Kidney (tissue), 14 donors: Measurements from ENCODE around the gene FAM83F. TPM values are rescaled to one million over a fixed set of nuclear protein-coding genes. Genes with fewer than 3 reads are reported as not detected.

Experiments
- DNase-seq, 5 donors: peaks; one replicate each; pipeline ENCODE4 v3.0.0-alpha.2; 2013 to 2020
- FAIRE-seq: peaks from 2 replicates; lab custom pipeline; 2012; peaks lifted over from hg19 to GRCh38; lab: Jason Lieb, UNC
- H3K27ac ChIP-seq, 2 donors: one replicate each; pipeline ENCODE4 v1.7.0; 2013; ENCODE audit warnings: low read depth in 2 of 2, low read length in 2 of 2, inconsistent platforms in 1 of 2
- H3K27me3 ChIP-seq: one replicate; pipeline ENCODE4 v1.7.1; 2013; ENCODE audit warnings: low read length, inconsistent platforms; ENCODE audit not compliant: control insufficient read depth, insufficient read depth
- H3K36me3 ChIP-seq, 3 donors: one replicate each; pipeline versions ENCODE4 v1.7.0 to v1.7.1; 2013; ENCODE audit warnings: low read length in 3 of 3, control low read depth in 1 of 3, inconsistent platforms in 1 of 3; ENCODE audit not compliant: insufficient read depth in 3 of 3, control insufficient read depth in 2 of 3
- H3K4me1 ChIP-seq, 3 donors: one replicate each; pipeline versions ENCODE4 v1.7.0 to v1.7.1; 2013; ENCODE audit warnings: low read length in 3 of 3, inconsistent platforms in 1 of 3, low read depth in 1 of 3; ENCODE audit not compliant: control insufficient read depth in 2 of 3, insufficient read depth in 2 of 3
- H3K4me3 ChIP-seq, 3 donors: one replicate each; pipeline versions ENCODE4 v1.7.0 to v1.8.1; 2013; ENCODE audit warnings: low read length in 3 of 3, control low read depth in 1 of 3, inconsistent platforms in 1 of 3
- H3K9ac ChIP-seq, 3 donors: one replicate each; pipeline versions ENCODE4 v1.7.0 to v1.7.1; 2013; ENCODE audit warnings: low read length in 3 of 3, control low read depth in 1 of 3, inconsistent platforms in 1 of 3
- H3K9me3 ChIP-seq, 3 donors: one replicate each; pipeline versions ENCODE4 v1.7.0 to v1.7.1; 2013; ENCODE audit warnings: low read length in 3 of 3, control low read depth in 1 of 3, inconsistent platforms in 1 of 3; ENCODE audit not compliant: control insufficient read depth in 2 of 3, insufficient read depth in 1 of 3
- CTCF ChIP-seq: IDR thresholded peaks from 3 replicates; pipeline ENCODE4 v1.5.1; 2012; ENCODE audit warnings: mild to moderate bottlenecking, moderate library complexity, borderline replicate concordance; ENCODE audit not compliant: insufficient read depth; ENCODE audit errors: extremely low read depth
- intact Hi-C: fragments of 100-400 bp; cut with DNase I; formaldehyde crosslinking; loops from one replicate; pipeline ENCODE4 v1.11.1; 2022
- polyA plus RNA-seq: library from polyadenylated mRNA; stranded (reverse); fragments of 350-450 nt; fragmentation: Illumina TruSeq; extraction: RNeasy Lipid Tissue Mini Kit (QIAGEN cat#74804); gene quantifications from one replicate; pipeline ENCODE4 v1.2.3, GENCODE V29; 2014; ENCODE audit warnings: low read depth, low replicate concordance; ENCODE audit not compliant: insufficient read depth
- total RNA-seq: library from RNA; stranded (reverse); fragmentation: NEBNext Ultra II Directional; extraction: Animal tissue kit (Norgen Biotek cat#: 25700); gene quantifications from one replicate; pipeline ENCODE4 v1.2.1, GENCODE V29; 2021
- donor health status: control.
- donor health status: control.
- donor health status: control.
- donor health status: control.
- donor health status: control.
- donor health status: DM: yes; HTN: yes; CAD: no.
- donor health status: Normal renal cell carcinoma (clear cell type).

The FAM83F gene
- total and polyA plus RNA-seq, 2 donors from 2014 or later, result 6.8 to 13.1 TPM

- TF ChIP-seq CTCF, result no peak
- Histone ChIP-seq H3K9ac (no peak overlapping the region), H3K4me1 (peaks cover 0 to 10% (median 4%) of the 10 kb centered on the region in 3 donors), H3K9me3 (no peaks in the 10 kb centered on the region), H3K27me3 (no peaks in the 10 kb centered on the region), H3K4me3 (no peak overlapping the region), H3K36me3 (no peaks in the 10 kb centered on the region), H3K27ac (no peak overlapping the region)
- intact Hi-C loops, result loop anchor here (10.0 kb wide), 1 partner anchor 492 kb away; the partner anchor contains the start of gene RPS19BP1
- DNase-seq, result no peak
- FAIRE-seq, result no peak
These were observed 31.9 kb downstream of the FAM83F start for GRCh38 chr22:40026641-40027040.

- FAIRE-seq (no peak), DNase-seq (peak in 1 of 5 donors; percentile 59)
- no peak for TF ChIP-seq CTCF
These were observed 32.7 kb downstream of the FAM83F start for GRCh38 chr22:40027191-40028097.

GRCh38 chr22:40028098-40028425, 33.3 kb downstream of the FAM83F start:
- H3K27ac ChIP-seq, result peak overlapping the region in 1 of 2 donors; percentile 24
- H3K9ac ChIP-seq, result no peak overlapping the region
- peaks cover 0 to 10% (median 4%) of the 10 kb centered on the region in 3 donors for H3K4me1 ChIP-seq
- H3K4me3 ChIP-seq, result no peak overlapping the region
- DNase-seq, result no peak
- H3K27me3 ChIP-seq, result no peaks in the 10 kb centered on the region
- no peaks in the 10 kb centered on the region for H3K36me3 ChIP-seq
- H3K9me3 ChIP-seq, result no peaks in the 10 kb centered on the region
- TF ChIP-seq CTCF, result no peak
- no peak for FAIRE-seq
- intact Hi-C loops, result loop anchor here (10.0 kb wide), 1 partner anchor 493 kb away; the partner anchor contains the start of gene RPS19BP1

More at GRCh38 chr22:40027191-40028097, 32.7 kb downstream of the FAM83F start:
- Histone ChIP-seq H3K36me3 (no peaks in the 10 kb centered on the region), H3K9me3 (no peaks in the 10 kb centered on the region), H3K9ac (no peak overlapping the region), H3K4me1 (peaks cover 0 to 10% (median 4%) of the 10 kb centered on the region in 3 donors), H3K27ac (peak overlapping the region in 1 of 2 donors; percentile 24), H3K4me3 (no peak overlapping the region), H3K27me3 (no peaks in the 10 kb centered on the region)
- intact Hi-C loops, result loop anchor here (10.0 kb wide), 1 partner anchor 493 kb away; the partner anchor contains the start of gene RPS19BP1
